22Rv1 (cell line): Measurements from ENCODE around the gene UNC13C.

Source experiments
- ZFX ChIP-seq: fragments of 450-650 bp; IDR thresholded peaks from 2 replicates; pipeline ENCODE4 v1.6.1; 2017; ENCODE audit warnings: antibody characterized with exemption, borderline replicate concordance
- TF ChIP-seq, protein P1 (sequence below): fragments of 450-650 bp; IDR thresholded peaks from 2 replicates; pipeline ENCODE4 v1.5.1; 2017; ENCODE audit warnings: mild to moderate bottlenecking

DNA sequence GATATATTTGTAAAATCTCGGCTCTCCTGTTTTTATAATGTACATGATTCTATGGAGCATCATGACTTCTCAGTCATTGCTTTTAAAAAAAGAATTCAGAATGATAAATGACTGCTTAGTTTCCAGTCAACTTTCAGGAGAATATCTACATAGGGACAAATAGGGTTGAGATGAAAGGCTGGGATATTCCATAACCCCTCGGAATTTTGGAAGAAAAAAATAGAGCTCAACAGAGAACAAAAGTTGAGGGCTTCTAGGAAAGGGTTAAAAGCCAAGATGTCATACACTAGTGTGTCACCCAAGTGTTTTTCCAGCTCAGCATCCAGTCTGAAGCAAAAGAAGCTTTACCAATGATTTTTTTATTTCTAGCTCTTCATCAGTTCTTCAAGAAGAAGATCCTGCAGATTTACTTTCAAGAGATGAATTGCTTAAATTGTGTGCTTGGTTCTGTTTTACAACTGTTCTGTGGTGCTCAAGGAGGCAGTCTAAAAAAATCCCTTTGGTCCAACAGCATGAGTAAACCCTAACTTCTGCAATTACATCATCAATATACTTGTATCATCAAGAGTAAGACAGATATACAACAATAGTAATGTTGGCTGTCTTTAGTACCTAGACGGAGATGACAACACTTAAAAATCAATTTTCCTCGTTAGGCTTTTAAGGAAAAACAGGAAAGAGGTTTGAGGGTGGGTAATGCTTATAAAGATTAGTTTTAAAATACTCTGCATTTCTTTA lies 979 bp downstream of the UNC13C start:
- TF ChIP-seq, protein P1, sequence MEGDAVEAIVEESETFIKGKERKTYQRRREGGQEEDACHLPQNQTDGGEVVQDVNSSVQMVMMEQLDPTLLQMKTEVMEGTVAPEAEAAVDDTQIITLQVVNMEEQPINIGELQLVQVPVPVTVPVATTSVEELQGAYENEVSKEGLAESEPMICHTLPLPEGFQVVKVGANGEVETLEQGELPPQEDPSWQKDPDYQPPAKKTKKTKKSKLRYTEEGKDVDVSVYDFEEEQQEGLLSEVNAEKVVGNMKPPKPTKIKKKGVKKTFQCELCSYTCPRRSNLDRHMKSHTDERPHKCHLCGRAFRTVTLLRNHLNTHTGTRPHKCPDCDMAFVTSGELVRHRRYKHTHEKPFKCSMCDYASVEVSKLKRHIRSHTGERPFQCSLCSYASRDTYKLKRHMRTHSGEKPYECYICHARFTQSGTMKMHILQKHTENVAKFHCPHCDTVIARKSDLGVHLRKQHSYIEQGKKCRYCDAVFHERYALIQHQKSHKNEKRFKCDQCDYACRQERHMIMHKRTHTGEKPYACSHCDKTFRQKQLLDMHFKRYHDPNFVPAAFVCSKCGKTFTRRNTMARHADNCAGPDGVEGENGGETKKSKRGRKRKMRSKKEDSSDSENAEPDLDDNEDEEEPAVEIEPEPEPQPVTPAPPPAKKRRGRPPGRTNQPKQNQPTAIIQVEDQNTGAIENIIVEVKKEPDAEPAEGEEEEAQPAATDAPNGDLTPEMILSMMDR: no peak
- TF ChIP-seq ZFX: no peak
